Femur (tissue), 1 donor: ENCODE data around the gene FXR2.
A peak's percentile ranks its signal among the peaks of the same experiment; 100 is the strongest.

Experiments used
- DNase-seq: peaks from one replicate; pipeline ENCODE4 v3.0.0-alpha.2; 2017

The FXR2 gene

DNA sequence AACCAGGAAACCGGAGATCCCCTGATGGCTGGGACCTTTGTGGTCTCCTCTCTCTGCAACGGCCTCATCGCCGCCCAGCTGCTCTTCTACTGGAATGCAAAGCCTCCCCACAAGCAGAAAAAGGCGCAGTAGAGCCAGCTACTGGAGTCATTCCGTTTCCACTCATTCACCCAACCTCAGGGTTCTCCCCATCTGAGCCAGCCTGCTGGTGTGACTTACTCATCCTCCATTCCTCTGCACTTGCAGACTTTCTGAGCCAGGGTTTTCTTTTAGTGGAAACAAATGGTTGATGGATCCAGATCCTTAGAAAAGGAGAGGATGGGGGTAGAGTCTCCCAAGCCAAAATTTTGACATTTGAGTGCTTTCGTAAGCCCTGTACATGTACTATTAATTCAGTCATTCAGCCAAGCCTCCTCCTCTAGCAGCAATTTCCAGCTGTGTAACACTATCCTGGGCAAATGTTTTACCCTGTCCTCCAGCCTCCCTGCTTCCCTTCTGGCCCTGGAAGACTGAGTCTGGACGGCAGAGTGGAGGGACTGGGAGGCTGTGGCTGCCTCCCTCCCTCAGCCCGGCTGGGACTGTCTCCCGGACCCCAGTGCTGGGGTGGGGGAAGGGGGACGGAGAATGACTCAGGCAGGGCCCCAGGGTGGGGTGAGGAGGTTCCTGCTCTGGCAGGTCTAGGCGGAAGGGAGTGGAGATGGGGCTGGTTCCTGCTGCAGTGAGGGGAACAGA lies 27.1 kb downstream of the FXR2 start:
- DNase-seq, result no peak

DNA sequence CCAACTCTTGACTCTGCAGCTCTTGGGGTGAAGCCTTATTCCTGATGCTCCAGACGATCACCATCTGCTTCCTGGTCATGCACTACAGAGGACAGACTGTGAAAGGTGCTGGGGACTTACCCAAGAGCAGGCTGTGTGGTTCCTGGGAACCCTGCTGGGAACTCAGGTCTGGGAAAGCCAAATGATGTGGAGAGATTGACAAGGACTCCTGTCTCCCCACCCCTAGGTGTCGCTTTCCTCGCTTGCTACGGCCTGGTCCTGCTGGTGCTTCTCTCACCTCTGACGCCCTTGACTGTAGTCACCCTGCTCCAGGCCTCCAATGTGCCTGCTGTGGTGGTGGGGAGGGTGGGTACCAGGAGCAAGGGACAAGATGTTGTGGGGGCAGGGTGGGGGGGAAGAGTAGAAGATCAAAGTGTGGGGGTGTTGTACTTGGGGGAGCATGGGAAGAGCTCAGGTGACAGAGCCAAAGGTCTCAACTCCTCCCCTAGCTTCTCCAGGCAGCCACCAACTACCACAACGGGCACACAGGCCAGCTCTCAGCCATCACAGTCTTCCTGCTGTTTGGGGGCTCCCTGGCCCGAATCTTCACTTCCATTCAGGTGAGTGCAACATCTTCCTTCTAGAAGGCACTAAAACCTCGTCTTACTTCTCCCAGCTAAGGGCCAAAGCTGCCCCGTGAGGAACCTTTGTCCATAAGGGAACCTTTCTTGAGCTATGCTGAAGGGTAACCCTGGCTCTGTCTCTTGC lies 27.9 kb downstream of the FXR2 start:
- DNase-seq, result no peak

DNA sequence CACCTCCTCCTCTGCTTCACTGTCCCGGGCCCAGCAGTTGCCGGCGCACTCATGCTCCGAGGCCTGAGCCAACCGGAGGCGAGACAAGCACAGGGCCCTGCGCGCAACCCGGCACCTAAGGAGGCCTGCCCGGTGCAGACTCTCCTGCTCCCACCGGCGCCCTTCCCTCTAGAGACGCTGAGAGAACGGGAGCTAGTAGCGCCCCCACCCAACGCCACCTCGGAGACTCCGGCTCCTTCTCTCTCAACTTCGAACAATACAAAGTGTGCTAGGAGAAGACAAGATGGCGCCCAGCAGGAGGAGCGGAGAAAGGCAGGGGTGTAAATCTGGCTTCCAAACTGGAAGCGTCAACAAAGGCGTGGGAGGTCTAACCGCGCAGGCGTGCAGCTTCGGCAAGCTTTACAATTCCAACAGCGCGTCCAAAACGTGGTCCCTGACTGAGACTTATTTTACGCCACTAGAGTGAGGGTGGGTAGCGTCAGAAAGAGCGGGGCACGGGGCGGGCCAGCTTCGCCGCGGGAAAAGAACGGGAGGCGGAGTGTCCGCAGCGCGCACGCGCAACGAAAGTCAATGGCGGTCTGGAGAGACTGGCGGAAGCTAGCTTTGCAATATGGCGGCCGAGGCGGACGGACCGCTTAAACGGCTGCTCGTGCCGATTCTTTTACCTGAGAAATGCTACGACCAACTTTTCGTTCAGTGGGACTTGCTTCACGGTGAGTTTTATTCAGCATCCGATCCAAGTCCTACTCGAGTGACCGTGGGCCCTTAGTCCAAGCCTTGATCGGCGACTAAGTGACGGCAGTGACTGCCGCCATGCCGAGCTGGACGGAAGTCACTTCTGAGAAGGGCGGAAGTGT lies 31.2 kb downstream of the FXR2 start, which contains the start of gene MPDU1:
TSS of gene MPDU1 (plus strand) at position 600 of the 857 bp plus-strand sequence. CDS start at position 611, 11 bp downstream.
- peak; percentile 99 for DNase-seq

DNA sequence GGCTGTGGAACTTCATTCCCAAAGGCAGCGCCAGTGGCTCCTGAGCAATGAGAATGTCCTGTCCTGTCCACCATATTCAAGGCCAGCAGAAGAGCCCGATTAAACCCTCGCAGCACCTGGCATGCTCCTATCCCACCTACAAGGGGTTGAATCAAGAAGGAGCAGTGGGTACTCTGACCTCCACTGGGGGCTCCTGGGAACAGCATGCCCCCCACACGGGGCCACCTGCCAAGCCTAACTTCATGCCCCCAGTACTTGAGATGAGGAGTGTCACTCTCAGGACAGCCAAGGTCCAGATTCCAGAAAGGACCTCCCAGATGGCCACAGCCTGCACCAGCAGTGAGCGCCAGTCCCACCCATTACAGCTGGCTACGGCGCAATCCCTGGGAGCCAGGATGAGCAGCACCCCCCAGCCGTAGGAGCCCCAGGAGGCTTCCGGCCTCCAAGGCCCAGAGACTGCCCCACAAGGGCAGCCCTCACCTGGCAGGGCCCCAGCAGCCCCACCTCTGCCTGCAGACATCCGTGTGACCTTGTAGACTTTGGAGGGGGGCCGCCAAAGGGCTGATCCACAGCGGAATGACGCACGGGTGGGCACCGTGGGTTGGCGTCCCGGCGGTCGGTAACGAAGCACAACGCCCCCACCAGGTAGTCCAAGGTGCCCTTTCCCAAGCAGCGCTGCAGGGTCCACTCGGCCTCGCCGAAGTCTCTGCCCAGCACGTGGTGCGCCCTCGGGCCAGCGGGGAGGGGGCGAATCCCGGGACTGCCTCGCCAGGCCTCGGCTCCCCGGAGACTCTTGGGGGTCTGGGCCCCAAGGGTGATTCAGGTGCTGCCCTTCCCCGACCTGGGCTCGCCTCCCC lies 32.1 kb downstream of the FXR2 start:
- no peak for DNase-seq

DNA sequence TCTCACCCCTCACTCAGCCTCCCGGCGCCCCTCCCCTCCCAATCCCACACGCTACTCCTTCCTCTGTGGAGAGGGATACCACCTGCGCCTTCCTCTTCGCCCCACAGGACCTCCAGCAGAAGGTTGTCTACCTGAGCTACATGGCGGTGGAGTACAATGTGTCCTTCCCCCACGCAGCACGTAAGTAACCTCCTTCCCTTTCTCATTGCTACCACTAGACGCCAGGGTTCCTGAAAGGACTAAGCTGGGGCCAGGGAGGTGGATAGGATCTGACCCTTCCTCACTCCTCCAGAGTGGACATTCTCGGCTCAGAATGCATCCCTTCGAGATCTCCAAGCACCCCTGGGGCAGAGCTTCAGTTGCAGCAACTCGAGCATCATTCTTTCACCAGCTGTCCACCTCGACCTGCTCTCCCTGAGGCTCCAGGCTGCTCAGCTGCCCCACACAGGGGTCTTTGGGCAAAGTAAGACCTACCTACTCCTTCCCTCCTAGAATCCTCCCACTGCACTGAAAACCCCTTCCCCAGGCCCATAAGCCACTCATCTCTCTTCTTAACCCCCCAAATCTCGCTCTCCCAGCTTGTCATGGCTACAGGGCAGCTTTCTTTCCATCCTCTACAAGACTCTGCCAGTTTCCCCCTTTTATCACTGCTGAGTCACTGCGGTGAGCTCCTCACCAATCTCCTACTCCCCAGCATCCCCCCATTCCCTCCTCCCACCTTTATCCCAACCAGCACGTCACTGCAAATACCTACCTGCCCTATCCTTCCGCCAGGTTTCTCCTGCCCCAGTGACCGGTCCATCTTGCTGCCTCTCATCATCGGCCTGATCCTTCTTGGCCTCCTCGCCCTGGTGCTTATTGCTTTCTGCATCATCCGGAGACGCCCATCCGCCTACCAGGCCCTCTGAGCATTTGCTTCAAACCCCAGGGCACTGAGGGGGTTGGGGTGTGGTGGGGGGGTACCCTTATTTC lies 33.8 kb downstream of the FXR2 start:
- no peak for DNase-seq

DNA sequence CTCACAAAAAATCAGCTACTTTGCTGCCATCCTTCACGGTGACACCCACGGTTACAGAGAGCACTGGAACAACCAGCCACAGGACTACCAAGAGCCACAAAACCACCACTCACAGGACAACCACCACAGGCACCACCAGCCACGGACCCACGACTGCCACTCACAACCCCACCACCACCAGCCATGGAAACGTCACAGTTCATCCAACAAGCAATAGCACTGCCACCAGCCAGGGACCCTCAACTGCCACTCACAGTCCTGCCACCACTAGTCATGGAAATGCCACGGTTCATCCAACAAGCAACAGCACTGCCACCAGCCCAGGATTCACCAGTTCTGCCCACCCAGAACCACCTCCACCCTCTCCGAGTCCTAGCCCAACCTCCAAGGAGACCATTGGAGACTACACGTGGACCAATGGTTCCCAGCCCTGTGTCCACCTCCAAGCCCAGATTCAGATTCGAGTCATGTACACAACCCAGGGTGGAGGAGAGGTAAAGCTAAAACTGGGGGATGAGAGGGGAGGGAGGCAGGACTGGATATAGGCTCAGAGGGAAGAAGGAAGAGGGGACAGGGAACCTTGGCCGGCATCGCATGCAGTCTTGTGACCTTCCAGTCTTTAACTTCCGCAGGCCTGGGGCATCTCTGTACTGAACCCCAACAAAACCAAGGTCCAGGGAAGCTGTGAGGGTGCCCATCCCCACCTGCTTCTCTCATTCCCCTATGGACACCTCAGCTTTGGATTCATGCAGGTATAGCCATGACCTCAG lies 34.7 kb downstream of the FXR2 start:
- DNase-seq, result no peak

DNA sequence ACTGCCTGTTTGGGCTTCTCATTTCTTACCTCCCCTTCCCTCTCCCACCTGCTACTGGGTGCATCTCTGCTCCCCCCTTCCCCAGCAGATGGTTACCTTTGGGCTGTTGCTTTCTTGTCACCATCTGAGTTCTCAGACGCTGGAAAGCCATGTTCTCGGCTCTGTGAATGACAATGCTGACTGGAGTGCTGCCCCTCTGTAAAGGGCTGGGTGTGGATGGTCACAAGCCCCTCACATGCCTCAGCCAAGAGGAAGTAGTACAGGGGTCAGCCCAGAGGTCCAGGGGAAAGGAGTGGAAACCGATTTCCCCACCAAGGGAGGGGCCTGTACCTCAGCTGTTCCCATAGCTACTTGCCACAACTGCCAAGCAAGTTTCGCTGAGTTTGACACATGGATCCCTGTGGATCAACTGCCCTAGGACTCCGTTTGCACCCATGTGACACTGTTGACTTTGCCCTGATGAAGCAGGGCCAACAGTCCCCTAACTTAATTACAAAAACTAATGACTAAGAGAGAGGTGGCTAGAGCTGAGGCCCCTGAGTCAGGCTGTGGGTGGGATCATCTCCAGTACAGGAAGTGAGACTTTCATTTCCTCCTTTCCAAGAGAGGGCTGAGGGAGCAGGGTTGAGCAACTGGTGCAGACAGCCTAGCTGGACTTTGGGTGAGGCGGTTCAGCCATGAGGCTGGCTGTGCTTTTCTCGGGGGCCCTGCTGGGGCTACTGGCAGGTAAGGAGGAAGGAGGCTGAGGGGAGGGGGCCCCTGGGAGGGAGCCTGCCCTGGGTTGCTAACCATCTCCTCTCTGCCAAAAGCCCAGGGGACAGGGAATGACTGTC lies 35.5 kb downstream of the FXR2 start, which contains the start of gene CD68:
TSS of gene CD68 (plus strand) at position 638 of the 833 bp plus-strand sequence. CDS start at position 678, 40 bp downstream.
- DNase-seq, result peak; percentile 71

DNA sequence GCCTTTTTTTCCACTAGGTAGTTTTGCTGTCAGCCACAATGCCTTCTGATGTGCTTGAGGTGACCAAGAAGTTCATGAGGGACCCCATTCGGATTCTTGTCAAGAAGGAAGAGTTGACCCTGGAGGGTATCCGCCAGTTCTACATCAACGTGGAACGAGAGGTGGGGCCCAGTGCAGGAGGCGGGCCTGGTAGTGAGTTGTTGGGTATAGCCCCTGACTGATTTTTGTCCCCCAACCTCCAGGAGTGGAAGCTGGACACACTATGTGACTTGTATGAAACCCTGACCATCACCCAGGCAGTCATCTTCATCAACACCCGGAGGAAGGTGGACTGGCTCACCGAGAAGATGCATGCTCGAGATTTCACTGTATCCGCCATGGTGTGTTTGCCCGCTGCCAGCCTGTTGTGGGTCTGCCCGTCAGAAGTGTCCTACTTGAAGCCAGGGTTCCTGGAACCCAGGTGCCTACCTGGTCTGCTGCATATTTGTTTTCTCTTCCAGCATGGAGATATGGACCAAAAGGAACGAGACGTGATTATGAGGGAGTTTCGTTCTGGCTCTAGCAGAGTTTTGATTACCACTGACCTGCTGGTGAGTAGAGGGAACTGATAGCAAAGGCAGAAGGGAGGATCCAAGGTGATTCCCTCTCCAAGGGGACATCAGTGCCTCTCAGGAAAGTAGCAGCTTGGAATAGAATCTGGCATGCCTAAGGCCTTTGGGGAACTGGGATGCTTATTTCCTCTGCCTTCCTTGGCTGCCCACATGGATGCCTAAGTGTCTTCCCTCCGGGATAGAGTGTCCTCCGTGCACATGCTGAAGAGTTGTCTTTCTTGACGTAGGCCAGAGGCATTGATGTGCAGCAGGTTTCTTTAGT lies 37.1 kb downstream of the FXR2 start:
- no peak for DNase-seq

DNA sequence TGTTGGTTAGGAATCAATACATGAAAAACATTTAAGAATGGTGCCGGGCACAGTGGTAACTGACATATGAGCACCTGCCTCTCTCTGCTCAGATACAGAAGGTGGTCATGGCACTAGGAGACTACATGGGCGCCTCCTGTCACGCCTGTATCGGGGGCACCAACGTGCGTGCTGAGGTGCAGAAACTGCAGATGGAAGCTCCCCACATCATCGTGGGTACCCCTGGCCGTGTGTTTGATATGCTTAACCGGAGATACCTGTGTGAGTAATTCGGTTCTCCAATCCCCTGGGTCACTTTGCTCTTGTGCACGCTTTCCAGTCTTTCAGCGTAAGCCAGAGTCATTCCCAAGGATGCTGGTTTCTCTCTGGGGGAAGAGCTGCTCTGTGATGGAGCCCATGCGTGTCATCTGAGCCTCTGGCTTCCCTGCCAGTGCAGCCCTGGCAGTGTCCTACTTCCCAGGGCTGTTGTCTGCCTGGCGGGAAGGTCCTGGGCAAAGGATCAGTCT lies 38.2 kb downstream of the FXR2 start:
- DNase-seq, result no peak

DNA sequence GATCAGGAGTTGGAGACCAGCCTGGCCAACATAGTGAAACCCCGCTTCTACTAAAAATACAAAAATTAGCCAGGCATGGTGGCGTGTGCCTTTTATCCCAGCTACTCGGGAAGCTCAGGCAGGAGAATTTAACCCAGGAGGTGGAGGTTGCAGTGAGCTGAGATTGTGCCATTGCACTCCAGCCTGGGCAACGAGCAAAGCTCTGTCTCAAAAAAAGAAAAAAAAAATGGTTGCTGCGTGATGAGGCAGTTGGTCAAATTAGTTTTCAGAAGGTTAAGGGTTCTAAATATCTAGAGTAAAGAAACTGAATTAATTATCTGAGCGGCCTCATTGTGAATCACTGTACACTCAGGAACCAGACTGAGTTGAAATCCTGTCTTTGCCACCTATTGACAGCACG lies 38.7 kb downstream of the FXR2 start:
- DNase-seq, result no peak

DNA sequence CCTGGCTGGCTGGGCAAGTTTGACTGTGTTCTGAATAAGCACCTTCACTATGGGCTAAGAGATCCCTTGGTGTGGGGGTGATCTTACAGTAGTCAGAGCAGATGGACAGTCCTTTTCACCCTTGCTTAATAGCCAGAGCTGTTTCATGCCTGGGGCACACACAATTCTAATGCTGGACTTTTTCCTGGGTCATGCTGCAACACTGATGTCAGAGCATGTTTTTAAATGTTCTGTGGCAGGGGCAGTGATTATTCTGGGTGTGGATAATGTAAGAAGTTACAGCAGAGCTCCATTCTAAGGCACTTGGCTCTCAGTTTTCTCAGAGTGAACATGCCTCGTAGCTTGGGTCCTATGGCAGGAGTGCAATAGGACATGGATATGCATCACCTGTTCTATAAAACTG lies 39.2 kb downstream of the FXR2 start:
- no peak for DNase-seq

DNA sequence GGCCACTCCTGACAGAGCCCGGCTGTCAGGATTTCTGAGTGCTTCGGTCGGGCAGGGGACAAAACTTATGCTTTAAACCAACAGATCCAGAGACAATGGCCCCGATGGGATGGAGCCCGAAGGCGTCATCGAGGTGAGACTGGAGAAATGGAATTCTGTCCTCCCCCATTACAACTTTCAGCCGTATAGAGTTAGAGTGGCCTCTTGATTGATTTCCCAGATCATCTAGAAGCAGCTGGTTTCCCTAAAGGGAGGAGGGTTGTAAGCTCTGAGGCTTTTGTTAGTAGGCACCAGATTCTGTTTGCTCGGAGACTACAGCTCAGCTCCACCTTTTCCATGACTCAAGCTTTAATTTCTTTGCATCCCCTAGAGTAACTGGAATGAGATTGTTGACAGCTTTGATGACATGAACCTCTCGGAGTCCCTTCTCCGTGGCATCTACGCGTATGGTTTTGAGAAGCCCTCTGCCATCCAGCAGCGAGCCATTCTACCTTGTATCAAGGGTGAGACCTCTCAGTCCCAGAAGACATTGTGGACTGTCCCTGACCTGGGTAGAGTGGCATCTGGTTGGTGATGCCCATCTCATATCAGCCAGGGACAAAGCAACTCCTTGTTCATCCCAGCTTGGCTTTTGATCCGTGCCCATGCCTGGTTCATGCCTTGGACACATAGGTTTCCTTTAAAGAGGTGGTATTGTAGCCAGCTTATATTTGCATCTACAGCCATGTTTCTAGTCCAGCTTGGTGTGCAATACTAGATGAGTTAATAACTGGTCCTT lies 40.3 kb downstream of the FXR2 start:
- DNase-seq, result no peak

DNA sequence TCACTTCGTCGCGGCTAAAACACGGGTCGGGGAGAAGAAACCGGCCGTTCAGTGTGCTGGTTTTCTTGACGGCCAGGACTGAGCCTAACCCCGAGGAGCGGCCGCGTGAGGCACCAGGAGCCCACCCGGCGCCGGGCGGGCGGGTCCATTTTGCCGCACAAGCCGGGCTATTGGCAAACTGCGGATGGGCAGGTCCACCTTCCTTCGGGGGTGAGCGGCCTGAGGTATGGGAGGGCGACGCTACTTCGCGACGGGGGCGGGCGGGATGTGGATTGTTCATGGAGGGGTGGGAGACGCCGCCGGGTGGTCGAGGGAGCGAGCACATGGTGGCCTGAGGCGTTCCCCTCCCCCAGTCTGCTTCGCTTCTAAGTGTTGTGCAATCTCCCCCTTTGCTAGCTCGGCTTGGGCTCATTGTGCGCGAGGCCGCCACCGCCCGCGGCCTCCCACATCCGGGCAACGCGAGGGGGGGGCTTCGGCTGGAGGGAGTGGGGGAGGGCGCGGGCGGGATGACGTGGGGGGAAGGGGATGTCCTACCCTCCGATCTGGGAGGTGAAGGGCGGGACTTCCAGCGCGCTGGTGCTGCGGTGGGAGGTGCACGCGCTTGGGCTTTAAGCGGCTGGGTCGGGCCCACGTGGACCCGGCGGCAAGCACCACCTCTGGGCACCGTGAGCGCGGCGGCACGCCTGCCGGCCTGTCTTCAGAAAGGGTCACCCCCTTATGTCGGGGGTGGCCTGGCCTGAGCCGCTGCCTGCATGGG lies 41.2 kb downstream of the FXR2 start:
- DNase-seq, result peak; percentile 95

DNA sequence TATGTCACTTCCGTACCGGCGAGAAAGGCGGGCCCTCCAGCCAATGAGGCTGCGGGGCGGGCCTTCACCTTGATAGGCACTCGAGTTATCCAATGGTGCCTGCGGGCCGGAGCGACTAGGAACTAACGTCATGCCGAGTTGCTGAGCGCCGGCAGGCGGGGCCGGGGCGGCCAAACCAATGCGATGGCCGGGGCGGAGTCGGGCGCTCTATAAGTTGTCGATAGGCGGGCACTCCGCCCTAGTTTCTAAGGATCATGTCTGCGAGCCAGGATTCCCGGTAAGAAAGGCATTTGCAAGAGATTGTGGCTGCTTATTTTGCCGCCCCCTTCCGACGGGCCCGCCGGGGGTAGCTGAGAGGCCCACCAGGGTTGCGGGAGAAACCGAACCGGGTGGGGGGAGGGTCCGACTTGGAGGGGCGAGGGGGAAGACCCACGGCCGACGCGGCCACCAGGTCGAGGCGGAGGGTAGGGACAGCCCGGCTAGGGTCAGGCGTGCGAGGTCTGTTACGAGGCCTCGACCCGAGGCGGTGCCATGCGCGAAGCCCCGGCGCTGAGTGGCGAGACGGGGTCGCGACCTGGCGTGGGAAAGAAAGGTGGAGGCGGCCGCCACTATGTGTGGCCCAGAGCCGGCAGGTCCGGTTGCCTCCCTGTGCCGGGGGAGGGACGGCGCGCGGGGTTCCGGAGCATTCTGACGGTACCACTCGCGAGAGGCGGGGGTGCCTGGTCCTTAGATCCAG lies 41.9 kb downstream of the FXR2 start:
- DNase-seq, result peak; percentile 100

DNA sequence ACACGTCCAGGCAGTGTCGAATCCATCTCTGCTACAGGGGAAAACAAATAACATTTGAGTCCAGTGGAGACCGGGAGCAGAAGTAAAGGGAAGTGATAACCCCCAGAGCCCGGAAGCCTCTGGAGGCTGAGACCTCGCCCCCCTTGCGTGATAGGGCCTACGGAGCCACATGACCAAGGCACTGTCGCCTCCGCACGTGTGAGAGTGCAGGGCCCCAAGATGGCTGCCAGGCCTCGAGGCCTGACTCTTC lies 42.4 kb downstream of the FXR2 start:
- DNase-seq, result no peak

DNA sequence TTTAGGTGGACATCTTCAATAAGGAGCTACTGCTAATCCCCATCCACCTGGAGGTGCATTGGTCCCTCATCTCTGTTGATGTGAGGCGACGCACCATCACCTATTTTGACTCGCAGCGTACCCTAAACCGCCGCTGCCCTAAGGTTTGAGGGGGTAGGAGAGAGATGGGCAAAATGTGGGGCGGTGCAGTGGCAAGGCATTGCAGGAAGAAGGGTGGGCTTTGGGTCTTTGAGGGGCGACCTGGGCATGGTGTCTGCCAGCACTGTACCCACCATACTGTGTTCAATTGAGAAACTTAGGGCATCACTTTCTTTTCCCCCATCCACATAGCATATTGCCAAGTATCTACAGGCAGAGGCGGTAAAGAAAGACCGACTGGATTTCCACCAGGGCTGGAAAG lies 44.3 kb downstream of the FXR2 start:
- no peak for DNase-seq
